GM21786 (cell line): ENCODE measurements around the gene DGKQ.

Source experiments
- ATAC-seq: cut with Tn5 transposase; IDR thresholded peaks from one replicate; pipeline ENCODE4 v1.9.1; 2021; ENCODE audit not compliant: unreplicated experiment

Gene DGKQ

GRCh38 chr4:973431-974397 lies at the start of gene DGKQ:
Gene DGKQ (minus strand): TSS chr4:973569. CDS start chr4:973482, 87 bp downstream.
- ATAC-seq: peak; percentile 54

GRCh38 chr4:1022739-1023066 lies 49.3 kb upstream of the DGKQ start:
- ATAC-seq: no peak

- ATAC-seq: no peak
Measured at GRCh38 chr4:1022051-1022738, 48.8 kb upstream of the DGKQ start.

- peak; percentile 91 for ATAC-seq
Measured at GRCh38 chr4:1021386-1022050, 48.1 kb upstream of the DGKQ start.

GRCh38 chr4:1019729-1020470 lies 46.5 kb upstream of the DGKQ start:
- no peak for ATAC-seq

- ATAC-seq: no peak
Measured at GRCh38 chr4:1019320-1019719, 46.0 kb upstream of the DGKQ start.

- ATAC-seq: no peak
Measured at GRCh38 chr4:1018147-1019020, 45.0 kb upstream of the DGKQ start.

GRCh38 chr4:1017706-1018105 lies 44.3 kb upstream of the DGKQ start:
- no peak for ATAC-seq

GRCh38 chr4:1017211-1017610 lies 43.8 kb upstream of the DGKQ start:
- no peak for ATAC-seq

- no peak for ATAC-seq
Measured at GRCh38 chr4:1015746-1016145, 42.4 kb upstream of the DGKQ start.

GRCh38 chr4:1015179-1015578 lies 41.8 kb upstream of the DGKQ start:
- no peak for ATAC-seq

- ATAC-seq: no peak
Measured at GRCh38 chr4:1014291-1015167, 41.2 kb upstream of the DGKQ start.

GRCh38 chr4:1013225-1014073 lies 40.1 kb upstream of the DGKQ start:
- no peak for ATAC-seq

GRCh38 chr4:1012034-1012739 lies 38.8 kb upstream of the DGKQ start:
- ATAC-seq: no peak

- ATAC-seq: no peak
Measured at GRCh38 chr4:1011666-1012033, 38.3 kb upstream of the DGKQ start.

GRCh38 chr4:1011022-1011665 lies 37.8 kb upstream of the DGKQ start, which contains the start of gene FGFRL1:
Gene FGFRL1 (plus strand): TSS chr4:1011626. CDS start chr4:1012486, 860 bp downstream.
- no peak for ATAC-seq
